CD4-positive, alpha-beta T cell treated with Interleukin-15 for 1 hour (primary cell): Measurements from ENCODE around the gene CD68.
A peak's percentile ranks its signal among the peaks of the same experiment; 100 is the strongest.
"Not testable (repeated sequence)": the region's sequence is repeated elsewhere in the genome, so short reads cannot be mapped to it uniquely, and the experiment has no call there.

Experiments used
- DNase-seq: peaks from one replicate; pipeline ENCODE4 v3.0.0-alpha.2; 2020

CD68 gene

DNA sequence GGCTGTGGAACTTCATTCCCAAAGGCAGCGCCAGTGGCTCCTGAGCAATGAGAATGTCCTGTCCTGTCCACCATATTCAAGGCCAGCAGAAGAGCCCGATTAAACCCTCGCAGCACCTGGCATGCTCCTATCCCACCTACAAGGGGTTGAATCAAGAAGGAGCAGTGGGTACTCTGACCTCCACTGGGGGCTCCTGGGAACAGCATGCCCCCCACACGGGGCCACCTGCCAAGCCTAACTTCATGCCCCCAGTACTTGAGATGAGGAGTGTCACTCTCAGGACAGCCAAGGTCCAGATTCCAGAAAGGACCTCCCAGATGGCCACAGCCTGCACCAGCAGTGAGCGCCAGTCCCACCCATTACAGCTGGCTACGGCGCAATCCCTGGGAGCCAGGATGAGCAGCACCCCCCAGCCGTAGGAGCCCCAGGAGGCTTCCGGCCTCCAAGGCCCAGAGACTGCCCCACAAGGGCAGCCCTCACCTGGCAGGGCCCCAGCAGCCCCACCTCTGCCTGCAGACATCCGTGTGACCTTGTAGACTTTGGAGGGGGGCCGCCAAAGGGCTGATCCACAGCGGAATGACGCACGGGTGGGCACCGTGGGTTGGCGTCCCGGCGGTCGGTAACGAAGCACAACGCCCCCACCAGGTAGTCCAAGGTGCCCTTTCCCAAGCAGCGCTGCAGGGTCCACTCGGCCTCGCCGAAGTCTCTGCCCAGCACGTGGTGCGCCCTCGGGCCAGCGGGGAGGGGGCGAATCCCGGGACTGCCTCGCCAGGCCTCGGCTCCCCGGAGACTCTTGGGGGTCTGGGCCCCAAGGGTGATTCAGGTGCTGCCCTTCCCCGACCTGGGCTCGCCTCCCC lies 3.2 kb downstream of the CD68 start:
- DNase-seq = no peak

DNA sequence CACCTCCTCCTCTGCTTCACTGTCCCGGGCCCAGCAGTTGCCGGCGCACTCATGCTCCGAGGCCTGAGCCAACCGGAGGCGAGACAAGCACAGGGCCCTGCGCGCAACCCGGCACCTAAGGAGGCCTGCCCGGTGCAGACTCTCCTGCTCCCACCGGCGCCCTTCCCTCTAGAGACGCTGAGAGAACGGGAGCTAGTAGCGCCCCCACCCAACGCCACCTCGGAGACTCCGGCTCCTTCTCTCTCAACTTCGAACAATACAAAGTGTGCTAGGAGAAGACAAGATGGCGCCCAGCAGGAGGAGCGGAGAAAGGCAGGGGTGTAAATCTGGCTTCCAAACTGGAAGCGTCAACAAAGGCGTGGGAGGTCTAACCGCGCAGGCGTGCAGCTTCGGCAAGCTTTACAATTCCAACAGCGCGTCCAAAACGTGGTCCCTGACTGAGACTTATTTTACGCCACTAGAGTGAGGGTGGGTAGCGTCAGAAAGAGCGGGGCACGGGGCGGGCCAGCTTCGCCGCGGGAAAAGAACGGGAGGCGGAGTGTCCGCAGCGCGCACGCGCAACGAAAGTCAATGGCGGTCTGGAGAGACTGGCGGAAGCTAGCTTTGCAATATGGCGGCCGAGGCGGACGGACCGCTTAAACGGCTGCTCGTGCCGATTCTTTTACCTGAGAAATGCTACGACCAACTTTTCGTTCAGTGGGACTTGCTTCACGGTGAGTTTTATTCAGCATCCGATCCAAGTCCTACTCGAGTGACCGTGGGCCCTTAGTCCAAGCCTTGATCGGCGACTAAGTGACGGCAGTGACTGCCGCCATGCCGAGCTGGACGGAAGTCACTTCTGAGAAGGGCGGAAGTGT lies 4.0 kb downstream of the CD68 start, which contains the start of gene MPDU1:
MPDU1 (plus strand) TSS at position 600 of the 857 bp plus-strand sequence; CDS start at position 611, 11 bp downstream.
- peak; percentile 96 for DNase-seq

DNA sequence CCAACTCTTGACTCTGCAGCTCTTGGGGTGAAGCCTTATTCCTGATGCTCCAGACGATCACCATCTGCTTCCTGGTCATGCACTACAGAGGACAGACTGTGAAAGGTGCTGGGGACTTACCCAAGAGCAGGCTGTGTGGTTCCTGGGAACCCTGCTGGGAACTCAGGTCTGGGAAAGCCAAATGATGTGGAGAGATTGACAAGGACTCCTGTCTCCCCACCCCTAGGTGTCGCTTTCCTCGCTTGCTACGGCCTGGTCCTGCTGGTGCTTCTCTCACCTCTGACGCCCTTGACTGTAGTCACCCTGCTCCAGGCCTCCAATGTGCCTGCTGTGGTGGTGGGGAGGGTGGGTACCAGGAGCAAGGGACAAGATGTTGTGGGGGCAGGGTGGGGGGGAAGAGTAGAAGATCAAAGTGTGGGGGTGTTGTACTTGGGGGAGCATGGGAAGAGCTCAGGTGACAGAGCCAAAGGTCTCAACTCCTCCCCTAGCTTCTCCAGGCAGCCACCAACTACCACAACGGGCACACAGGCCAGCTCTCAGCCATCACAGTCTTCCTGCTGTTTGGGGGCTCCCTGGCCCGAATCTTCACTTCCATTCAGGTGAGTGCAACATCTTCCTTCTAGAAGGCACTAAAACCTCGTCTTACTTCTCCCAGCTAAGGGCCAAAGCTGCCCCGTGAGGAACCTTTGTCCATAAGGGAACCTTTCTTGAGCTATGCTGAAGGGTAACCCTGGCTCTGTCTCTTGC lies 7.4 kb downstream of the CD68 start:
- DNase-seq = no peak

DNA sequence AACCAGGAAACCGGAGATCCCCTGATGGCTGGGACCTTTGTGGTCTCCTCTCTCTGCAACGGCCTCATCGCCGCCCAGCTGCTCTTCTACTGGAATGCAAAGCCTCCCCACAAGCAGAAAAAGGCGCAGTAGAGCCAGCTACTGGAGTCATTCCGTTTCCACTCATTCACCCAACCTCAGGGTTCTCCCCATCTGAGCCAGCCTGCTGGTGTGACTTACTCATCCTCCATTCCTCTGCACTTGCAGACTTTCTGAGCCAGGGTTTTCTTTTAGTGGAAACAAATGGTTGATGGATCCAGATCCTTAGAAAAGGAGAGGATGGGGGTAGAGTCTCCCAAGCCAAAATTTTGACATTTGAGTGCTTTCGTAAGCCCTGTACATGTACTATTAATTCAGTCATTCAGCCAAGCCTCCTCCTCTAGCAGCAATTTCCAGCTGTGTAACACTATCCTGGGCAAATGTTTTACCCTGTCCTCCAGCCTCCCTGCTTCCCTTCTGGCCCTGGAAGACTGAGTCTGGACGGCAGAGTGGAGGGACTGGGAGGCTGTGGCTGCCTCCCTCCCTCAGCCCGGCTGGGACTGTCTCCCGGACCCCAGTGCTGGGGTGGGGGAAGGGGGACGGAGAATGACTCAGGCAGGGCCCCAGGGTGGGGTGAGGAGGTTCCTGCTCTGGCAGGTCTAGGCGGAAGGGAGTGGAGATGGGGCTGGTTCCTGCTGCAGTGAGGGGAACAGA lies 8.1 kb downstream of the CD68 start:
- DNase-seq = peak; percentile 20

- no peak for DNase-seq
Measured at GRCh38 chr17:7588553-7589203, 9.2 kb downstream of the CD68 start.

DNA sequence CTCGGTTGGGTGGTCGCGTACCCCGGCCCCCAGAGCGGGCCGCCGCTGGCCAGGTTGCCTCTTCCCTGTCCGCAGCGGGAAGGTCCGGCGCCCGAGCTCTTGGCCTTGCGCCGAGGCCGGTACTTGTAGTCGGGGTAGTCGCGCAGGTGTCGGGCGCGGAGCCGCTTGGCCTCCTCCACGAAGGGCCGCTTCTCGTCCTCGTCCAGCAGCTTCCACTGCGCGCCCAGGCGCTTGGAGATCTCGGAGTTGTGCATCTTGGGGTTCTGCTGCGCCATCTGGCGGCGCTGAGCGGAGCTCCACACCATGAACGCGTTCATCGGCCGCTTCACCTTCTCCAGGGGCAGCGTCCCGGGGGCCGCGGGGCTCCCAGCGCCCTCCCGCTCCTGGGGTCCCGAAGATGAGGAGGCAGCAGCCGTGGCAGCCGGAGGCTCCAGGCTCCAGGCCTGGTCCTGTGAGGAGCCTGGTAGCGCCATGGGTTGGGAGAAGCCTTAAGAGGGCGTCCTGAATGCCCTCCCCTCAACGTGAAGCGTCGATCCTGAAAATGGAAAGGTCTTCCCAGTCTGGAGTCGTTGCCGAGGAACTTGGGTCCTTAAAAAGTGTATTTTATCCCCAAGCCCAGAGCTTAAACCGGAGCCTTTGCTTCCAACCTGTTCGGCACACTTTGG lies 9.9 kb downstream of the CD68 start:
- peak; percentile 77 for DNase-seq

- DNase-seq = no peak
Measured at GRCh38 chr17:7589891-7590691, 10.7 kb downstream of the CD68 start, which contains the start of gene SOX15. TSS of gene SOX15 (minus strand) at chr17:7590094. CDS start at chr17:7589676, 418 bp downstream.

- no peak for DNase-seq
Measured at GRCh38 chr17:7590743-7591142, 11.3 kb downstream of the CD68 start.

- DNase-seq = no peak
Measured at GRCh38 chr17:7591596-7591995, 12.2 kb downstream of the CD68 start.

- no peak for DNase-seq
Measured at GRCh38 chr17:7592422-7593021, 13.1 kb downstream of the CD68 start.

GRCh38 chr17:7593296-7593695 lies 13.9 kb downstream of the CD68 start:
- no peak for DNase-seq

GRCh38 chr17:7597561-7597960 lies 18.1 kb downstream of the CD68 start:
- not testable (repeated sequence) for DNase-seq

DNA sequence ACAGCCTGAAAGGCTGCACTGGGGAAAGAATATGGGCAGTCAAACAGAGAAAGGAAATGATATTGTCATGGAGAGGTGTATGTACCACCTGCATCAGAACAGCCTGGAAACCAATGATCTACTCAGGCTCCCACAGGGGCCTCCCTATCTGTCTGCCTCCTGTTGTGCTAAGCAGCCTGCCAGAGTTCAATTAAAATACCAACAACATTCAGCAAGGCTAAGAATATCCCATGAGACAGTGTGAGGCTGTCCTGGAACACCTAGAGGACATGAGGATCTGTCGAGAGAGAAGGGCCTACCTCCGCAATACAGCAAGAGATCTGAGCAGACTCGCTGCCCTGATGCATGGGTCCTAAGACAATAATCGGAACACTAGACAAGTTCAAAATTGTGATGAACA lies 26.8 kb downstream of the CD68 start:
- no peak for DNase-seq

GRCh38 chr17:7610641-7611040 lies 31.2 kb downstream of the CD68 start:
- DNase-seq = no peak

DNA sequence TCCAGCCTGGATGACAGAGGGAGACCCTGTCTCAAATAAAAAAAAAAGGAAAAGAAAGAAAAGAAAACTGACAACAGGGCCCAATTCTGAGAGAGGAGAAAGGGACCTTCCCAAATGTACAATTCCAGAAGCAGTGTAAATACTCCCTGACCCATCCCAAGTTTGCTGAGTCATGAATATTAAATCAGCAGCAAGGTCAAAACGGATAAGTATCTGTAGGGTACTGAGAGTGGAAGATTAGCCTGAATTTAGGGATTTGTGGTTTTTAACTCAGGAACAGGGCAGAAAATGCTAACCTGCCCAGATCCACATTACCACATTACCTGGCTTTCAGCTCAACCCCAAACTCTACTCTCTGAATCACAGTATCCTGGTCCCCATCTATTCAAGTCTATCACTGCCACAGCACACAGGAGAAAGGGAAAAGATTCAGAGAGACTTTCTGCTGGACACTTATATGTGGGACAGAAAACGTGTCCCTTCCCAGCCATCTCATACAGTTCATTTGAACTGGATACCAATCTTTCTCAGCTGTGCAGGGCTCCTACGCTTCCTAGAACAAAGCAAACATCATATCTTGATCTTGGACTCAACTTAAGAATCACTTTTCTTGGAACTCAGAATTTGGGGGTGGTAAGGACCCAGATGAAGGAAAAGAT lies 32.3 kb downstream of the CD68 start:
- no peak for DNase-seq

DNA sequence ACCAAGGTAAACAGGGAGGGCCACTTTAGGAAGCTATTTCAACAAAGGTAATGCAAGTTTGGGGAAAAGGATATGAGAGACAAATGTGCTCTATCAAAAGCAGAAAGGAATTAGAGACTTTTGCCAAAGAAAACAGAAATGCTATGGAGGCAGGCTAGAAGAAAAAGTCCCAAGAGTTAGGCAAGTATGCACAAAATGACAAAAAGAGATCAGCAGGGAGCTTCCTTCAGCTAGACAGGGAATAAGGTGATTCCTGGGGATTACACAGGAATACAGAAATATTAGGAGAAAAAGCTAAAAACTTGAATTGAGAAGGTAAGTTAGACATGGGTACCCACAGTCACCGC lies 32.8 kb downstream of the CD68 start:
- DNase-seq = no peak

DNA sequence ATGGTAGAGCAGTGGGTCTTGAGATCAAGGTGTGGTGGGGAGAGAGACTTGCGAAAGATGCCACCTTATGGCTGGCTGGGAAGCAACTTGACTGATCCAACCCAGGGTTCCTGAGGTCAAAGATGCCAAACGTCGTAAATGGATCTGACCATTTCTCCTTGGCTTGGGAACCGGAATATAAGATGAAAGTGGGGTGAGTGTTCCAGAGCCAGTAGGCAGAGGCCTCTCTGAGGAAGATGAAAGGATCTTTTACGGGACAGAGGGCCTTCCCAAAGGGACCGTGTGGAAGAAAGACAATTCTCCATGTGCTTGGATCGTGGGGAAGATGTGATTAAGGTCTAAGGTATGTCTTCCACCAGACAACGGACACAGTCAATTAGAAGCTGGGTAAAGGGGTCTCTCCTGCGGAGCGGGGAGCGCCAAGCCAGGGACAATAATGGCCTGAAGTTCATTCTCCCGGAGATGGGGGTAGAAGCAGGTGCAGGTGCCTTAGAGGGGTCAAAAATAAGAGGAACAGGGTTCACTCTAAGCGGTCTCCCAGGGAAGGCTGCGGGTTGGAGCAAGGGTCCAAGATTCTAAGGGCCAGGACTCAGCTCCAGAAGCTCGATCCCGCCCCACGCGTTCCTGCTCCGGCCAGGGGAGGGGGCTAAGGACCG lies 34.5 kb downstream of the CD68 start:
- DNase-seq = no peak

DNA sequence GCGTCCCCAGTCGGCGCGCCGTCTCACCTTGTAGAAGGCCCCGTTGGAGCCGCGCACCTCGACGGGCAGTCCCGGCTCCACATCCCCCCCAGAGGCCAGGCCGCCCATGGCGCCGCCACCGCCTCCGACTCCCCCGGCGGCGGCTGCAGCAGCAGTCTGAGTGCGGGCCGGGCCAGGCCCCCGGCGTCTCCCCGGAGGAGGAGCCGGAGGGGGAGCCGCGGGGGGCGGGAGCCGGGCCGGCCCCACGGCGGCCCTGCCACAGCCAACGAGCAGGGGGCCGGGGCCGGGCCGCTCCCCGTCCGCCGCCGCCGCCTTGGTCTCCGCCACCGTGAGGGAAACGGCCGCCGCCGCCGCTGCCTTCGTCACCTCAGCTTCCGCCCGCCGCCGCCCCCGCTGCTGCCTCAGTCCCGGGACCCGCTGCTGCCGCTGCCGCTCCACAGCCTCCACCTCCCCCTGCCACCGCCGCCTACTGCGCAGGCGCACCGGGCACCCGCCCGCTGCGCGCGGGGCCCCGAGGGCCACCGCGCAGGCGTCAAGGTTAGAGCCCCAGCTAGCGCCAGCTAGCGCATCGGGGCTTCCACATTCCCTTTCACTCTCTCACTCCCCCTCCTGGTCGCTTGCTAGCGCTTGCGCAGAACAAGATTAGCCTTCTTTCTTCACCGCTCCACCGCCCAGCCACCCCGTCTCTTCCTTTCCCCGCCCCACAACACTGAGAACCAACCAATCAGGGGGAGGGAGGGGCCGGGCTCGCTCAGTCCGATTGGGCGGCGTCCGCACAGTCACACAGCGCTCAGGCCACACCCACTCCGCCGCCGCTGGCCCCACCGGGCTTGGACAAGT lies 35.2 kb downstream of the CD68 start, which contains the start of gene FXR2:
FXR2 (minus strand) TSS at position 473 of the 840 bp plus-strand sequence; CDS start at position 108, 365 bp downstream.
- peak; percentile 100 for DNase-seq
